Measurements from ENCODE around the gene WDR64. TPM values are rescaled to one million over a fixed set of nuclear protein-coding genes. Genes with fewer than 3 reads are reported as not detected.

The WDR64 gene
- total RNA-seq, 1 donor from 2014 or later: not detected

DNA sequence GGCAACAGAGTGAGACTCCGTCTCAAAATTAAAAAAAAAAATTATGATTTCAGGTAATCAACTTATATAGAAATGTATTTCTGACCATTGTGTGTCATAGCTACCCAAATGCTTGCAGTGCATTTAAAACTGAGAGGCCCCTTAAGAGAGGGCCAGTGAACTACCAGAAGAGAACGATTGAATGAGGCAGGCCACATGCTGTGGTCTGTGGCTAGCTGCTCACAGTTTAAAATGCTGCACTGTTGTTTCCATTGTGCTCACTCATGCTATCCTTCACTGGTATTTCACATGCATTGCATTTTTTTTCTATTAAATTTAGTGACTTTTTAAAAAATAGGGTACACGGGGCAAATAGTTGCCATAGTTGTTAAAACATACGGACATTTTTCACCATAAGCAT is 37.9 kb upstream of the WDR64 start:
- no peak overlapping the region for H3K4me3 ChIP-seq

DNA sequence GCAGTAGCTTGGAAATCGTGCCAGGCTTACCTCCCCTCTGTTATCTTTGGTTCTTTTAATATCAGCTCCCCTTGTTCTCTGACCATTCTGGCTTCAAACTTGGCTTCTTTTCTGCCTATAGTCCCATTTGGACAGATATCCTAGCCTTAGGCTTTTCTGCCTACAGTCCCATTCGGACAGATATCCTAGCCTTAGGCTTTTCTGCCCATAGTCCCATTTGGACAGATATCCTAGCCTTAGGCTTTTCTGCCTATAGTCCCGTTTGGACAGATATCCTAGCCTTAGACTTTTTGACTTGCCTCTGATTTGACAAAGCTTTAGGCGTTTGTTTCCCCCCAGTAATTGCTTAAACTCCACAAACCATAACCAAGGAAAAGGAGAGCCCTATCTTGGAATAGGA is 37.5 kb upstream of the WDR64 start:
- no peak overlapping the region for H3K27ac ChIP-seq
- intact Hi-C loops (cut with DNase I): no loop called here
- TF ChIP-seq, protein P1, sequence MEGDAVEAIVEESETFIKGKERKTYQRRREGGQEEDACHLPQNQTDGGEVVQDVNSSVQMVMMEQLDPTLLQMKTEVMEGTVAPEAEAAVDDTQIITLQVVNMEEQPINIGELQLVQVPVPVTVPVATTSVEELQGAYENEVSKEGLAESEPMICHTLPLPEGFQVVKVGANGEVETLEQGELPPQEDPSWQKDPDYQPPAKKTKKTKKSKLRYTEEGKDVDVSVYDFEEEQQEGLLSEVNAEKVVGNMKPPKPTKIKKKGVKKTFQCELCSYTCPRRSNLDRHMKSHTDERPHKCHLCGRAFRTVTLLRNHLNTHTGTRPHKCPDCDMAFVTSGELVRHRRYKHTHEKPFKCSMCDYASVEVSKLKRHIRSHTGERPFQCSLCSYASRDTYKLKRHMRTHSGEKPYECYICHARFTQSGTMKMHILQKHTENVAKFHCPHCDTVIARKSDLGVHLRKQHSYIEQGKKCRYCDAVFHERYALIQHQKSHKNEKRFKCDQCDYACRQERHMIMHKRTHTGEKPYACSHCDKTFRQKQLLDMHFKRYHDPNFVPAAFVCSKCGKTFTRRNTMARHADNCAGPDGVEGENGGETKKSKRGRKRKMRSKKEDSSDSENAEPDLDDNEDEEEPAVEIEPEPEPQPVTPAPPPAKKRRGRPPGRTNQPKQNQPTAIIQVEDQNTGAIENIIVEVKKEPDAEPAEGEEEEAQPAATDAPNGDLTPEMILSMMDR (IDR thresholded peaks at IDR 0.05): no peak
- H3K9me3 ChIP-seq: no peaks in the 10 kb centered on the region
- ATAC-seq: no peak
- no peaks in the 10 kb centered on the region for H3K27me3 ChIP-seq (ENCODE audit: low read depth)
- no peak overlapping the region for H3K4me3 ChIP-seq
- DNase-seq: no peak
- H3K4me1 ChIP-seq: peaks cover 20% of the 10 kb centered on the region
- no peaks in the 10 kb centered on the region for H3K36me3 ChIP-seq

More for the DNA sequence above, 37.9 kb upstream of the WDR64 start:
- no peak for DNase-seq
- no peaks in the 10 kb centered on the region for H3K36me3 ChIP-seq
- peaks cover 20% of the 10 kb centered on the region for H3K4me1 ChIP-seq
- TF ChIP-seq, protein P1 (IDR thresholded peaks at IDR 0.05): no peak
- no peak overlapping the region for H3K27ac ChIP-seq
- H3K27me3 ChIP-seq (ENCODE audit: low read depth): no peaks in the 10 kb centered on the region
- intact Hi-C loops (cut with DNase I): no loop called here
- H3K9me3 ChIP-seq: no peaks in the 10 kb centered on the region
- ATAC-seq: no peak

DNA sequence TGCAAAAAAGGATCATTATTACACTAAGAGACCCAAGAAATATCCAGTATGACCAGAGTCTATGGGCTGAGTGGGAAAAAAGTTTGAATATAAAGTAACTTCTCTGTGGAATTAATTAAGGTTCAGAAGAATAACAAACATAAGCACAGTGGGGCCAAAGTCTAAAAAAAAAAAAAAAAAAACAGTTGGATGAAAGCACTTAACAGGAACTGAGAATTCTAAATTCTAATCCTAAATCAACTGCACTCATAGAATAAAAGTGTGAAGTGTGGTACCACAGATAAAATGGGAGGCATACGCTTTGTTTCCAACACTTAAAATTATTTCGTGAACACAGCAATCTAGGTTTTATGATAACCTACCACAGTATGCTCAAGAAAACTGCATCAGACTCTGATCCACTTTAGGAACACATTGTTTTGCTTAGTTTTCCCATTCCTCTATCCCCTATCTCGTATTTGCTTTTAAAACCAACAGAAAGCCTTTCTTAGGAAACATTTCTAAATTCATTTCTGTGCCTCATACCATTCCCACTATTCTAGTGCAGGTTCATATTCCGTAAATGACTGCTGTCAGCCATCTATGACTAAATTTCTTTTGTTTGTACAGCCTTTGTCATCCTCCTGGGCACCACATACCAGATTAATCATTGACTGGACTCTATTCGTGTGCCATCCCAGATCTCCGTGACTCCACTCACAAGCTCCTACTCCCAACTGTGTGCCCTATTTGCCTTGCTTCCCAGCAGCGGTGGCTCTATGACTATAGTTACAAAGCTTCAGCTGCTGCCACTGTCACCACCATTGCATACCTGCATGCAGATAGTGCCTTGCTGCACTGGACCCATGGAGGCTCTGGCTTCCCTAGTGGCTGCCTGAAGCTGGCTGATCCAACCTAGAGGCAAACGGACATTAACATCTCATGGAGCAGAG is 36.8 kb upstream of the WDR64 start:
- TF ChIP-seq, protein P1 (IDR thresholded peaks at IDR 0.05): no peak
- ATAC-seq (peak in 1 of 2 donors; percentile 16), DNase-seq (no peak)
- H3K27me3 ChIP-seq (ENCODE audit: low read depth): no peaks in the 10 kb centered on the region
- no peaks in the 10 kb centered on the region for H3K36me3 ChIP-seq
- H3K27ac ChIP-seq: no peak overlapping the region
- H3K4me1 ChIP-seq: peaks cover 15% of the 10 kb centered on the region
- intact Hi-C loops (cut with DNase I): no loop called here
- H3K4me3 ChIP-seq: no peak overlapping the region
- no peaks in the 10 kb centered on the region for H3K9me3 ChIP-seq

DNA sequence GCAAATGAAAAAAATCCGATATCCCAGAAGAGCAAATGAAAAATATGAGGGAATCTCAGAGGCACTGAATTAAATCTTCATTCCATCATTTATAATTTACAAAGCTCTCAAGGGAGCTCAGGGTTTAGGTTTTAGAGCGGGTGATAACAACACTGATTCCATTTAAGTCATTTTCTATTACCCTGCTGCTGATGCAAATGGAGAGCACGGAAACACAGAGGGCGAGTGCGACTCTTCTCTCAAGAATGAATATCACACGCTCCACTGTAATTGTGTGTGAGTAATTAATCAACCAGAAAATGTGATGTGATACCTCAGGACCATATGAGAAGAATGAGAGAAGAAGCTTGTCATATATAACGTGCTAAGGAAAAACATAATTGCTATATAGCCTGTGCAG is 34.7 kb upstream of the WDR64 start:
- Histone ChIP-seq H3K4me1 (no peaks in the 10 kb centered on the region), H3K27me3 (ENCODE audit: low read depth) (no peaks in the 10 kb centered on the region), H3K9me3 (no peaks in the 10 kb centered on the region), H3K36me3 (no peaks in the 10 kb centered on the region), H3K4me3 (no peak overlapping the region), H3K27ac (no peak overlapping the region)
- TF ChIP-seq, protein P1 (IDR thresholded peaks at IDR 0.05): no peak
- ATAC-seq: no peak
- DNase-seq: no peak
- intact Hi-C loops (cut with DNase I): no loop called here

DNA sequence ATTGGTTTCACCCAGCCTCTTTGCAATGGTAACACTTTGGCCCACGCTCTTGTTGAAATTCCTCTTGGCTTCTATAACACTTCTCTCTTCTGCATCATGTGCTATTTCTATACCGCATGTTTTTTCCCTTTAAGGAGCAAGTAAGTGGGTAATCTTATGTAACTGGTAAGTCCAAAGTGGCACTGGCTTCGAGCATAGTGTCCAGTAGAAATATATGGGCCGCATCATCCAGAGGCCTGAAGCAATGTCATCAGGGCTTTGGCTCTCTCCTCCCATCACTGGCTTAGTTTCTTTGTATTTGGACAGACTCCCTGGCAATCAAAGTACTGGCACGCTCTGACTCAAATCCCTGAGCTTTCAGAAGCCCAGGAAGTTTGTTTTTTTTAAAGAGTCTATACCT is 29.4 kb upstream of the WDR64 start:
- H3K9me3 ChIP-seq: no peaks in the 10 kb centered on the region
- H3K27me3 ChIP-seq (ENCODE audit: low read depth): no peaks in the 10 kb centered on the region
- no peak overlapping the region for H3K27ac ChIP-seq
- no peaks in the 10 kb centered on the region for H3K4me1 ChIP-seq
- ATAC-seq (peak in 1 of 2 donors; percentile 54), DNase-seq (no peak)
- no peaks in the 10 kb centered on the region for H3K36me3 ChIP-seq
- no peak overlapping the region for H3K4me3 ChIP-seq
- intact Hi-C loops (cut with DNase I): no loop called here
- TF ChIP-seq, protein P1 (IDR thresholded peaks at IDR 0.05): no peak

Data from lower lobe of right lung (tissue), 2 donors.